ENCODE measurements around the gene FHIP1B. TPM values are rescaled to one million over a fixed set of nuclear protein-coding genes. Genes with fewer than 3 reads are reported as not detected.

Gene FHIP1B
- total RNA-seq, 4 donors from 2014 or later, result 37.1 to 60.8 (median 43.6) TPM

DNA sequence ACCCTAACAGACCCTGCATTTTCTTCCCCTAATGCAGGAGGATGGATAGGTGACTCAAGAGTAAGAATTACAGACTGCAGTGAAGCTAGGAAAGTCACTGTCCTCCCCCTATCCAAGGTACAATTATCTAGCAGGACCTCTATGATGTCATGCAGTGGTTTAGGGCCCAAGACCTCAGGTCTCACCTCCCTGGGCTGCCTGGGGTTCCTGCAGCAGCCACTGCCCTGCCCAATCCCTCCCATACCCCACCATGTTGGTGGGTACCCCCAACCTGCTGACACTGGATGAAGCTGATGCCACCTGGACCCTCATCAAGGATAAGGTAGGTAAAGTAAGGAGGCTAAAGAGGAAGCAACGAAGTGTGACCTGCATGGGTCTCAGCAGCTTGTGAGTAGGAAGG is 29.1 kb downstream of the FHIP1B start, which contains the start of gene C11orf42:
Gene C11orf42 (plus strand): TSS at position 192 of the 400 bp plus-strand sequence. CDS start 59 bp downstream, at position 251.
- H3K9me3 ChIP-seq, result no peaks in the 10 kb centered on the region
- H3K4me3 ChIP-seq (replicated peaks in 1 of 3), result no peak within 1 kb of the TSS
- H3K27me3 ChIP-seq, result no peaks in the 10 kb centered on the region
- TF ChIP-seq, protein P1, sequence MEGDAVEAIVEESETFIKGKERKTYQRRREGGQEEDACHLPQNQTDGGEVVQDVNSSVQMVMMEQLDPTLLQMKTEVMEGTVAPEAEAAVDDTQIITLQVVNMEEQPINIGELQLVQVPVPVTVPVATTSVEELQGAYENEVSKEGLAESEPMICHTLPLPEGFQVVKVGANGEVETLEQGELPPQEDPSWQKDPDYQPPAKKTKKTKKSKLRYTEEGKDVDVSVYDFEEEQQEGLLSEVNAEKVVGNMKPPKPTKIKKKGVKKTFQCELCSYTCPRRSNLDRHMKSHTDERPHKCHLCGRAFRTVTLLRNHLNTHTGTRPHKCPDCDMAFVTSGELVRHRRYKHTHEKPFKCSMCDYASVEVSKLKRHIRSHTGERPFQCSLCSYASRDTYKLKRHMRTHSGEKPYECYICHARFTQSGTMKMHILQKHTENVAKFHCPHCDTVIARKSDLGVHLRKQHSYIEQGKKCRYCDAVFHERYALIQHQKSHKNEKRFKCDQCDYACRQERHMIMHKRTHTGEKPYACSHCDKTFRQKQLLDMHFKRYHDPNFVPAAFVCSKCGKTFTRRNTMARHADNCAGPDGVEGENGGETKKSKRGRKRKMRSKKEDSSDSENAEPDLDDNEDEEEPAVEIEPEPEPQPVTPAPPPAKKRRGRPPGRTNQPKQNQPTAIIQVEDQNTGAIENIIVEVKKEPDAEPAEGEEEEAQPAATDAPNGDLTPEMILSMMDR (IDR thresholded peaks at IDR 0.05), result no peak
- TF ChIP-seq POLR2A (IDR thresholded peaks at IDR 0.05), result no peak
- 91 to 100% methylated on average over 1 of the region's 1 CpG for WGBS, 2 donors
- intact Hi-C loops (cut with DNase I), result no loop called here
- no peaks in the 10 kb centered on the region for H3K4me1 ChIP-seq
- H3K36me3 ChIP-seq, result peaks cover 0 to 18% of the 10 kb centered on the region in 2 donors
- DNase-seq, result no peak
- H3K27ac ChIP-seq, result no peak within 1 kb of the TSS

DNA sequence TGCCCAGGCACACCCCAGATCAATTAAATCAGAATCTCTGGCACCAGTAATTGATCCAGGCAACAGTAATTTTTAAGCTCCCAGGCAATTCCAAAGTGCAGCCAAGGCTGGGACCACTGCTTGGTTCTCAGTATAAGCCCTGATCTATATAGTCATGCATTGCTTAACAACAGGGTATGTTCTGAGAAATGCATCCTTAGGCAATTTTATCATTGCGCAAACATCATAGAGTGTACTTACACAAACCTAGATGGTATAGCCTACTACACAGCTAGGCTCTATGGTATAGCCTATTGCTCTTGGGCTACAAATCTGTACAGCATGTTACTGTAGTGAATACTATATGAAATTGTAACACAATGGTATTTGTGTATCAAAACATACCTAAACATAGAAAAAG is 29.7 kb downstream of the FHIP1B start:
- Histone ChIP-seq H3K27ac (no peak overlapping the region), H3K9me3 (no peaks in the 10 kb centered on the region)
- intact Hi-C loops (cut with DNase I), result no loop called here

DNA sequence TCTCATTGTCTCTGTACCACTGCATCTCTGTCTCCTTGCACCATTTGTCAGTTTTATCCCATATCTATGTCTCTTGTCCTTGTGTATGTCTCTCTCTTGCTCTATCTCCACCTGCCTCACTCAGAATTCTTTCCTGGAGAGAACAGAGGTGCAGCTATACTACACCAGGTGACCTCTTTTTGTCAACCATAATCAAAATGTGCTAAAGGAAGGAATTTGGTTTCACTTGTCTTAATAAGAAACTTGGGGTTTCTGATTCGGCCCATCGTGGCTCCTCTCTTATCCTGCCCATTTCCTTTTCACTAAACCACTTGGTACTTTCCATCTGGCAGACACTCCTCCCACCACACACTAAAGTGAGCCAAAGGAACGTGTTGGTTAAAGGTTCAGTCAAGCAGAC is 31.1 kb downstream of the FHIP1B start:
- Histone ChIP-seq H3K27ac (no peak overlapping the region), H3K27me3 (no peaks in the 10 kb centered on the region), H3K4me1 (no peaks in the 10 kb centered on the region), H3K9me3 (no peaks in the 10 kb centered on the region), H3K36me3 (peaks cover 0 to 10% of the 10 kb centered on the region in 2 donors), H3K4me3 (replicated peaks in 1 of 3) (no peak overlapping the region)
- intact Hi-C loops (cut with DNase I), result no loop called here
- 74 to 84% methylated on average over 3 of the region's 3 CpGs for WGBS, 2 donors
- TF ChIP-seq, protein P1 (IDR thresholded peaks at IDR 0.05), result no peak
- no peak for DNase-seq

More for the DNA sequence above, 29.7 kb downstream of the FHIP1B start:
- WGBS, 2 donors, result 97 to 100% methylated on average over 1 of the region's 1 CpG
- Histone ChIP-seq H3K4me3 (replicated peaks in 1 of 3) (no peak overlapping the region), H3K27me3 (no peaks in the 10 kb centered on the region), H3K4me1 (no peaks in the 10 kb centered on the region), H3K36me3 (peaks cover 0 to 11% of the 10 kb centered on the region in 2 donors)
- DNase-seq, result no peak
- no peak for TF ChIP-seq POLR2A (IDR thresholded peaks at IDR 0.05)
- TF ChIP-seq, protein P1 (IDR thresholded peaks at IDR 0.05), result no peak

DNA sequence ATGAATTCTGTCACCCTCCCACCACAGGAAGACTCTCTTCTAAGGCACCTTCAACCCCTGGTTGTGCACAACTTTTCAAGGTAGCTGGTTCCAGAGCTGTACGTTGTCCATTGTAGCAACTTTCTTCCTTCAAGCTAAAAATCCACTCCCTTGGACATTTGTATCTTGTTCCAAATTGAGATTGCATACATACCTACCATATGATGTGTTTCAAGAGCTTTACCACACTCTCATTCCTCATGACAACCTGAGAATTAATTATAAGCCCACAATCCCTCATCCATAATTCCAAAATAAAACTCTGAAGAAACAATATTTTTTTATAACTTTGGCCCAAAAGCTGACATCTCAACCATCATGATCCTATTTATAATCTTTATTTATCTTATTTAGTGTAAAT is 32.4 kb downstream of the FHIP1B start:
- no peaks in the 10 kb centered on the region for H3K4me1 ChIP-seq
- DNase-seq, result no peak
- WGBS, 2 donors, result 86 to 96% methylated on average over 1 of the region's 1 CpG
- no peak overlapping the region for H3K27ac ChIP-seq
- H3K27me3 ChIP-seq, result no peaks in the 10 kb centered on the region
- intact Hi-C loops (cut with DNase I), result no loop called here
- no peak for TF ChIP-seq POLR2A (IDR thresholded peaks at IDR 0.05)
- H3K9me3 ChIP-seq, result no peaks in the 10 kb centered on the region
- H3K36me3 ChIP-seq, result peaks cover 0 to 10% of the 10 kb centered on the region in 2 donors
- H3K4me3 ChIP-seq (replicated peaks in 1 of 3), result no peak overlapping the region

DNA sequence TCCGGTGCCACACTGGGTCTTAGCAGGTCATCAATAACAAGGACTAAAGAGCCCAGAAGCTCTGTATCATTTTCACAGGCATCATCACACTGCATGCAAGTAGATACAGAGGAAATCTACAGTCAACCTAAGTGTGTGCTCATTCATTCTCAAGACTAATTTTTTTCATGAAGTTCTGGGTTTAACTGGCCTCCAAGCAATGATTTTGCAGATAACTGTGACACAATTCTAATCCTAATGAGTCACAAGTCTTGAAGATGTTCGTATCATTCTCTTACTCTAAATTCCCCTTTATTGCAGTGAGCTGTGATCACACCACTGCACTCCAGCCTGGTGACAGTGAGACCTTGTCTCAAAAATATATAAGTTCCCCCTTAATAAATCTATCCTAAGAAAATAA is 33.0 kb downstream of the FHIP1B start:
- 86 to 87% methylated on average over 2 of the region's 2 CpGs for WGBS, 2 donors
- H3K27me3 ChIP-seq, result no peaks in the 10 kb centered on the region
- H3K9me3 ChIP-seq, result no peaks in the 10 kb centered on the region
- no peaks in the 10 kb centered on the region for H3K4me1 ChIP-seq
- DNase-seq, result no peak
- TF ChIP-seq, protein P1 (IDR thresholded peaks at IDR 0.05), result no peak
- no peak for TF ChIP-seq POLR2A (IDR thresholded peaks at IDR 0.05)
- no peak overlapping the region for H3K4me3 ChIP-seq (replicated peaks in 1 of 3)
- no peak overlapping the region for H3K27ac ChIP-seq
- intact Hi-C loops (cut with DNase I), result no loop called here
- H3K36me3 ChIP-seq, result peaks cover 0 to 8% of the 10 kb centered on the region in 2 donors

DNA sequence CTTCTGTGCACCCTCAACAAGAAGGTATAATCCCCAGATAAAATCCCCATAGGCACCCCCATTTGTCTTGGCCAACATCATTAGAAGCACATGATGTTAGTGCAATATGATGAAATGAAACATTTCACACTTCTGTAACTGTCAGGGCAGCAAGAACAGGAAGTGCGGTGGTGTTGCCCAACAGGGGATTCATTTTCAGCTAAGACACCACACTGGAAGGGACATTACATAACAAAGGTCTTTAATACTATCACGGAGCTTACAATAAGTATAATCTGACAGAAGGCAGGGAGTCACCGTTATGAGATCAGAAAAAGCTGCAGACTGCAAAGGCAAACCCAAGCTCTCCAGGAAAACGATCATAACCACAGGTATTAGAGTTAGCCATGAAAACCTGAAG is 33.5 kb downstream of the FHIP1B start:
- no peak for DNase-seq
- no peak overlapping the region for H3K27ac ChIP-seq
- no peaks in the 10 kb centered on the region for H3K4me1 ChIP-seq
- peaks cover 0 to 4% of the 10 kb centered on the region in 2 donors for H3K36me3 ChIP-seq
- TF ChIP-seq, protein P1 (IDR thresholded peaks at IDR 0.05), result no peak
- no peak for TF ChIP-seq POLR2A (IDR thresholded peaks at IDR 0.05)
- WGBS, 2 donors, result 72 to 87% methylated on average over 4 of the region's 4 CpGs
- no peaks in the 10 kb centered on the region for H3K9me3 ChIP-seq
- H3K4me3 ChIP-seq (replicated peaks in 1 of 3), result no peak overlapping the region
- H3K27me3 ChIP-seq, result no peaks in the 10 kb centered on the region
- intact Hi-C loops (cut with DNase I), result no loop called here

Measured in thyroid gland (tissue), 4 donors.